ENCODE data around the gene SDF4. TPM values are rescaled to one million over a fixed set of nuclear protein-coding genes. Genes with fewer than 3 reads are reported as not detected.

Gene SDF4
- total and polyA plus RNA-seq, 2 of the 13 experiments (the other 11 are each of a cell fraction or from before 2014, with no cell fraction given) = 80.8 to 107 TPM

GRCh38 chr1:1207571-1207892 is 24.3 kb downstream of the SDF4 start:
- H2AFZ ChIP-seq (ENCODE audit: low read length) = no peak overlapping the region
- ChIA-PET POLR2A (no interaction called here), CTCF (ENCODE audit: low intra/inter-chr PET ratio, low total read pairs) (no interaction called here)
- intact Hi-C loops (cut with micrococcal nuclease; ENCODE audit: unreplicated experiment) = no loop called here
- DNase-seq (ENCODE audit: low spot score) (no peak), FAIRE-seq (no peak), ATAC-seq (no peak)
- peaks cover 20 to 83% of the 10 kb centered on the region in 2 experiments; a peak in 4 of 5 replicates for H3K27me3 ChIP-seq (ENCODE audit: control insufficient read depth in 1 of 2, insufficient read depth in 2 of 2, low read length in 2 of 2)
- WGBS (ENCODE audit: low lambda C conversion rate) = 22% methylated on average over 6 of the region's 11 CpGs
- no peaks in the 10 kb centered on the region for H3K36me3 ChIP-seq (replicated peaks in 1 of 2; ENCODE audit: control insufficient read depth in 1 of 2, insufficient read depth in 2 of 2, low read length in 2 of 2)
- BruUV-seq (replicated peaks) = no TSS peak
- no peaks in the 10 kb centered on the region for H3K79me2 ChIP-seq (ENCODE audit: insufficient read depth, low read length)
- no peak overlapping the region for H3K4me2 ChIP-seq (ENCODE audit: low read depth, low read length)
- in situ Hi-C loops (cut with HindIII; ENCODE audit: extremely low pct_ligation_motif_present, low pct_unique_long_range_greater_than_20kb) = no loop called here
- no peak for TF ChIP-seq ZNF709 (CRISPR knock-in tag; IDR thresholded peaks at IDR 0.05)
- no peak for TF ChIP-seq TFAP4 (IDR thresholded peaks at IDR 0.05; ENCODE audit: borderline replicate concordance, low read depth)
- TF ChIP-seq ZMYM2 (CRISPR knock-in tag; IDR thresholded peaks at IDR 0.05) = no peak
- no peaks in the 10 kb centered on the region for H3K9me3 ChIP-seq (ENCODE audit: low read length)
- H4K20me1 ChIP-seq (ENCODE audit: insufficient read depth, low read length) = no peaks in the 10 kb centered on the region
- no peaks in the 10 kb centered on the region for H3K4me1 ChIP-seq (ENCODE audit: insufficient read depth, low read length)
- no peak overlapping the region for H3K27ac ChIP-seq (ENCODE audit: extremely low read length, insufficient read depth, low read length)
- no peak overlapping the region for H3K4me3 ChIP-seq (replicated peaks in 1 of 3; ENCODE audit: insufficient read depth in 1 of 3, low read depth in 2 of 3, low read length in 3 of 3)
- H3K9ac ChIP-seq (ENCODE audit: insufficient read depth, low read depth, low read length) = no peak overlapping the region

DNA sequence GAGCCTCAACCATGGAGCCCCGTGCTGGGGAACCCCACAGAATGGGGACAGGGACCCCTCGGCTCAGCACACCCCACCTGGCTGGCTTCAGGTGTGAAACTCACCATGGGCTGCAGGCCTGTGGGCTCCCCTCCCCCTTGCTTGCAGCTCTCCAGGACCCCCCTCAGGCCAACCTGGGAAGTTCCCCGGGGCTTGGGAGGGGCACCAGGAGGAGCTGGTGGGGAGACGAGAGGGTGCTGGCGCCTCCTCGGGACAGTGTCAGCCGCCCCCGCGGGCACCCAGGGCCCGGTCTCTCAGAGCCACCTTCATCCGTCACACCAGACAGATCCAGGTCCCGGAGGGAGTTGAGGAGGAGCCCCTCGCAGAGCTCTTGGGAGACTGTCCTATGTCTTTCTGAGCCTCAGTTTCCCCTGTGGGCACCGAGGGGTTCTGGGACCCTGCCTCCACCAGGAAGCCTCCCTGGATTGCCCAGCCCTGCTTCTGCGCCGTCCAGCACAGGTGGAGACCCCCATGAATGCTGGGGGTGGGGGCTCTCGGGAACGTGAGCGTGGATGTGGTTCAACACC is 24.8 kb downstream of the SDF4 start:
- in situ Hi-C loops (cut with HindIII; ENCODE audit: extremely low pct_ligation_motif_present, low pct_unique_long_range_greater_than_20kb) = no loop called here
- no peak for FAIRE-seq
- no TSS peak for BruUV-seq (replicated peaks)
- no peak for ATAC-seq
- WGBS (ENCODE audit: low lambda C conversion rate) = 14% methylated on average over 7 of the region's 19 CpGs
- Histone ChIP-seq H3K4me3 (replicated peaks in 1 of 3; ENCODE audit: insufficient read depth in 1 of 3, low read depth in 2 of 3, low read length in 3 of 3) (no peak overlapping the region), H3K27ac (ENCODE audit: extremely low read length, insufficient read depth, low read length) (no peak overlapping the region), H4K20me1 (ENCODE audit: insufficient read depth, low read length) (no peaks in the 10 kb centered on the region), H3K9me3 (ENCODE audit: low read length) (no peaks in the 10 kb centered on the region), H3K4me1 (ENCODE audit: insufficient read depth, low read length) (no peaks in the 10 kb centered on the region), H2AFZ (ENCODE audit: low read length) (no peak overlapping the region), H3K9ac (ENCODE audit: insufficient read depth, low read depth, low read length) (no peak overlapping the region), H3K27me3 (ENCODE audit: control insufficient read depth in 1 of 2, insufficient read depth in 2 of 2, low read length in 2 of 2) (peaks cover 18 to 81% of the 10 kb centered on the region in 2 experiments; a peak in 4 of 5 replicates), H3K36me3 (replicated peaks in 1 of 2; ENCODE audit: control insufficient read depth in 1 of 2, insufficient read depth in 2 of 2, low read length in 2 of 2) (no peaks in the 10 kb centered on the region), H3K79me2 (ENCODE audit: insufficient read depth, low read length) (no peaks in the 10 kb centered on the region), H3K4me2 (ENCODE audit: low read depth, low read length) (peak overlapping the region; percentile 34; the same call in 1 of the 2 replicates)
- intact Hi-C loops (cut with micrococcal nuclease; ENCODE audit: unreplicated experiment) = no loop called here
- TF ChIP-seq, protein P1, sequence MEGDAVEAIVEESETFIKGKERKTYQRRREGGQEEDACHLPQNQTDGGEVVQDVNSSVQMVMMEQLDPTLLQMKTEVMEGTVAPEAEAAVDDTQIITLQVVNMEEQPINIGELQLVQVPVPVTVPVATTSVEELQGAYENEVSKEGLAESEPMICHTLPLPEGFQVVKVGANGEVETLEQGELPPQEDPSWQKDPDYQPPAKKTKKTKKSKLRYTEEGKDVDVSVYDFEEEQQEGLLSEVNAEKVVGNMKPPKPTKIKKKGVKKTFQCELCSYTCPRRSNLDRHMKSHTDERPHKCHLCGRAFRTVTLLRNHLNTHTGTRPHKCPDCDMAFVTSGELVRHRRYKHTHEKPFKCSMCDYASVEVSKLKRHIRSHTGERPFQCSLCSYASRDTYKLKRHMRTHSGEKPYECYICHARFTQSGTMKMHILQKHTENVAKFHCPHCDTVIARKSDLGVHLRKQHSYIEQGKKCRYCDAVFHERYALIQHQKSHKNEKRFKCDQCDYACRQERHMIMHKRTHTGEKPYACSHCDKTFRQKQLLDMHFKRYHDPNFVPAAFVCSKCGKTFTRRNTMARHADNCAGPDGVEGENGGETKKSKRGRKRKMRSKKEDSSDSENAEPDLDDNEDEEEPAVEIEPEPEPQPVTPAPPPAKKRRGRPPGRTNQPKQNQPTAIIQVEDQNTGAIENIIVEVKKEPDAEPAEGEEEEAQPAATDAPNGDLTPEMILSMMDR (CRISPR knock-in tag; IDR thresholded peaks at IDR 0.05) = peak; percentile 36; the same call in 1 of the 2 replicates
- no peak for TF ChIP-seq NKX3-1 (CRISPR knock-in tag; IDR thresholded peaks at IDR 0.05)
- no peak for TF ChIP-seq NPAS2 (CRISPR knock-in tag; IDR thresholded peaks at IDR 0.05; ENCODE audit: borderline replicate concordance)
- TF ChIP-seq BRCA1 (CRISPR knock-in tag; IDR thresholded peaks at IDR 0.05) = no peak
- DNase-seq (ENCODE audit: low spot score) = no peak
- CTCF ChIA-PET (ENCODE audit: low intra/inter-chr PET ratio, low total read pairs) = no interaction called here
- POLR2A ChIA-PET = no interaction called here
